ENCODE data around the gene NCOA7. TPM values are rescaled to one million over a fixed set of nuclear protein-coding genes. Genes with fewer than 3 reads are reported as not detected.
"Not testable (repeated sequence)": the region's sequence is repeated elsewhere in the genome, so short reads cannot be mapped to it uniquely, and the experiment has no call there.

Gene NCOA7
- total RNA-seq, 2 donors from 2014 or later: 11.4 to 15.2 TPM

DNA sequence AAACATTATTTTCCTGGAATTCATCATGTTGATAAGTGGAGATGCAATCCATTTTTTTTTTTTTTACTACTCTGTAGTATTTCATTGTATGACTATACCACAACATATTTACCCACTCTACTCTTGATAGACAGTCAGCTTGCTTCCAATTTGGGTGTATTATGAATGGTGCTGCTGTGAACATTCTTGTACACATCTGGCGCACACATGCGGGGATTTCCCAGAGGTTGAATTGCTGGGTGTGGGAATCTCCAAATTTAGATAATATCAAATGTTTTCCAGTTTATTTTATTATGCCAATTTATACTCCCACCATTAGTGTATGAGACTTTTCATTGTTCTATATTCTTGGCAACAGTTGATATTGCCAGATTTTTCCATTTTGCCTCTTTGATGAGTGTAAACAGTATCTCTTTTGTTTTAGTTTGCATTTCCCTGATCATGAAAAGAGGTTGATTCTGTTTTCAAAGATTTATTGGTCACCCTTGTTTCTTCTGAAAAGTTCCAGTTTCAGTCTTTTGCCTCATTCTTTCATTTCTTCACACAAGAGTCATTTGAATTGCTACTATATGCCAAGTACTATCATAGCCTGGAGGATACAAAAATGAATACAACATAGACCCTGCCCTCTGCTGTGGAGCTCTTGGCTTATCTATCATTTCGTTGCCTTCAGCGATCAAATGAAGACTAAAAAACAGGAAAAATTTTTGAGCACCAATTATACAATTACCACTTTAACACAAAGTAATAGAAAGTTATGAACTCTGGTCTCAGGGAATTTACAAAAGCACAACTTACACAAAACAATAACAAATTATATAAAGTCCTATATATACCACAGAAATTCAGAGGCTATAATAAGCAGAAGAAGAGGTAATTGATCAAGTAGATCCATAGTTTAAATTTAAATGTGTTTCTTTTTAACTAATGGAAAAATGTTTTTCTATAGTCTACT, 17.1 kb upstream of the NCOA7 start:
- H3K4me1 ChIP-seq (ENCODE audit: control insufficient read depth, insufficient read depth, low read length): no peaks in the 10 kb centered on the region
- TF ChIP-seq, protein P1, sequence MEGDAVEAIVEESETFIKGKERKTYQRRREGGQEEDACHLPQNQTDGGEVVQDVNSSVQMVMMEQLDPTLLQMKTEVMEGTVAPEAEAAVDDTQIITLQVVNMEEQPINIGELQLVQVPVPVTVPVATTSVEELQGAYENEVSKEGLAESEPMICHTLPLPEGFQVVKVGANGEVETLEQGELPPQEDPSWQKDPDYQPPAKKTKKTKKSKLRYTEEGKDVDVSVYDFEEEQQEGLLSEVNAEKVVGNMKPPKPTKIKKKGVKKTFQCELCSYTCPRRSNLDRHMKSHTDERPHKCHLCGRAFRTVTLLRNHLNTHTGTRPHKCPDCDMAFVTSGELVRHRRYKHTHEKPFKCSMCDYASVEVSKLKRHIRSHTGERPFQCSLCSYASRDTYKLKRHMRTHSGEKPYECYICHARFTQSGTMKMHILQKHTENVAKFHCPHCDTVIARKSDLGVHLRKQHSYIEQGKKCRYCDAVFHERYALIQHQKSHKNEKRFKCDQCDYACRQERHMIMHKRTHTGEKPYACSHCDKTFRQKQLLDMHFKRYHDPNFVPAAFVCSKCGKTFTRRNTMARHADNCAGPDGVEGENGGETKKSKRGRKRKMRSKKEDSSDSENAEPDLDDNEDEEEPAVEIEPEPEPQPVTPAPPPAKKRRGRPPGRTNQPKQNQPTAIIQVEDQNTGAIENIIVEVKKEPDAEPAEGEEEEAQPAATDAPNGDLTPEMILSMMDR (conservative IDR thresholded peaks at IDR 0.05): no peak
- 77% methylated on average over 4 of the region's 4 CpGs; no CpG with 5 or more reads in 1 of the 2 experiments for WGBS, 2 experiments (ENCODE audit: insufficient coverage in 1 of 2, insufficient read length in 1 of 2)

DNA sequence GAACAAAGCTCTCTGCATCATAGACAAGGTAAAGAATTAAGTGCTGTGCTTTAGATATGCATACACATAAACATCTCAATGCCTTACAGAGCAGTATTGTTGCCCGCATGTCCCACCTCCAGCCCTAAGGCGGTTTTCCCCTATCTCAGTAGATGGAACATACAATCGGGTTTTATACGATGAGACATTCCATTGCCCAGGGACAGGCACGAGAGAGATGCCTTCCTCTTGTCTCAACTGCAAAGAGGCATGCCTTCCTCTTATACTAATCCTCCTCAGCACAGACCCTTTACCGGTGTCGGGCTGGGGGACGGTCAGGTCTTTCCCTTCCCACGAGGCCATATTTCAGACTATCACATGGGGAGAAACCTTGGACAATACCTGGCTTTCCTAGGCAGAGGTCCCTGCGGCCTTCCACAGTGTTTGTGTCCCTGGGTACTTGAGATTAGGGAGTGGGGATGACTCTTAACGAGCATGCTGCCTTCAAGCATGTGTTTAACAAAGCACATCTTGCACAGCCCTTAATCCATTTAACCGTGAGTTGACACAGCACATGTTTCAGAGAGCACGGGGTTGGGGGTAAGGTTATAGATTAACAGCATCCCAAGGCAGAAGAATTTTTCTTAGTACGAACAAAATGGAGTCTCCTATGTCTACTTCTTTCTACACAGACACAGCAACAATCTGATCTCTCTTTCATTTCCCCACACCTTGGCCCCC, 14.5 kb upstream of the NCOA7 start:
- not testable (repeated sequence) for H3K9me3 ChIP-seq (ENCODE audit: control insufficient read depth, low read length); H3K36me3 ChIP-seq (ENCODE audit: control insufficient read depth, insufficient read depth, low read length); H3K4me3 ChIP-seq (ENCODE audit: low read length); H3K27me3 Mint-ChIP-seq (ENCODE audit: insufficient read depth); H3K4me1 ChIP-seq (ENCODE audit: control insufficient read depth, insufficient read depth, low read length); H3K9me3 Mint-ChIP-seq; H3K27me3 ChIP-seq (ENCODE audit: control insufficient read depth, insufficient read depth, low read length, poor library complexity, severe bottlenecking); H3K4me3 Mint-ChIP-seq; H3K27ac Mint-ChIP-seq; H3K4me1 Mint-ChIP-seq; H3K9ac ChIP-seq (ENCODE audit: extremely low read depth, low read length, poor library complexity, severe bottlenecking); DNase-seq; H3K36me3 Mint-ChIP-seq (ENCODE audit: low read depth); H3K27ac ChIP-seq (ENCODE audit: low read depth, low read length)
- WGBS, 2 experiments (ENCODE audit: insufficient coverage in 1 of 2, insufficient read length in 1 of 2): 74 to 83% methylated on average over 5 to 13 of the region's 14 CpGs

More for the DNA sequence above, 17.1 kb upstream of the NCOA7 start:
- Mint-ChIP-seq H3K4me1 (peaks cover 4% of the 10 kb centered on the region), H3K27ac (no peak overlapping the region), H3K36me3 (ENCODE audit: low read depth) (peaks cover 2% of the 10 kb centered on the region), H3K27me3 (ENCODE audit: insufficient read depth) (peaks cover 4% of the 10 kb centered on the region), H3K9me3 (peaks cover 13% of the 10 kb centered on the region), H3K4me3 (no peak overlapping the region)
- no peaks in the 10 kb centered on the region for H3K9me3 ChIP-seq (ENCODE audit: control insufficient read depth, low read length)
- no peaks in the 10 kb centered on the region for H3K36me3 ChIP-seq (ENCODE audit: control insufficient read depth, insufficient read depth, low read length)
- H3K27ac ChIP-seq (ENCODE audit: low read depth, low read length): no peak overlapping the region
- DNase-seq: no peak
- no peak overlapping the region for H3K9ac ChIP-seq (ENCODE audit: extremely low read depth, low read length, poor library complexity, severe bottlenecking)
- no peak overlapping the region for H3K4me3 ChIP-seq (ENCODE audit: low read length)
- H3K27me3 ChIP-seq (ENCODE audit: control insufficient read depth, insufficient read depth, low read length, poor library complexity, severe bottlenecking): no peaks in the 10 kb centered on the region

DNA sequence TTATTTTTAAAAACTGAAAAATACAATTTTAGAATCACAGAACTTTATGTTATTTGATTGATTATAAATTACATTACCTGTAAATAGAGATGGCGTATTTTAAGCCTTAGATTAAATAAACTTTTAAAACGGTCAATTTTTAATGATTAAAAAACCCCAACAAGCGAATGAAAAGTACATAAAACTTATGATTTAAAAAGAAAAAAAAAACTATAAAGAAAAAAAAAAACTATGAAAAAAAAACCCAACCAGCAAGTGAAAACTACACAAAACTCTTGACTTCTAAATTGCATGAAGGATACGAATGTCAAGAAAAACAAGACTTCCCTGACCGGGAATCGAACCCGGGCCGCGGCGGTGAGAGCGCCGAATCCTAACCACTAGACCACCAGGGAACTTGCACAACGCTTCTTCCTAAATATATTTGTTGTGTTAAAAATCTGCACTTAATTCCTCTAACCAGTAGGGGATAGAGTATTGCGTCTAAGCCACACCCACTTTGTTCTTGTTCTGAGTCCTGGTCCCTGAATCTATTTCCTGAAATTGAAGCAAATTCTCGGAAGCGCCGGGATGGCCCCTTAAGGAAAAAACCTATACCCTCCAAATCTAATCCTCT, 10.7 kb upstream of the NCOA7 start:
- peaks cover 4% of the 10 kb centered on the region for H3K27me3 Mint-ChIP-seq (ENCODE audit: insufficient read depth)
- Histone ChIP-seq H3K4me3 (ENCODE audit: low read length) (peak overlapping the region; percentile 91), H3K27me3 (ENCODE audit: control insufficient read depth, insufficient read depth, low read length, poor library complexity, severe bottlenecking) (no peaks in the 10 kb centered on the region), H3K4me1 (ENCODE audit: control insufficient read depth, insufficient read depth, low read length) (no peaks in the 10 kb centered on the region), H3K27ac (ENCODE audit: low read depth, low read length) (no peak overlapping the region), H3K9ac (ENCODE audit: extremely low read depth, low read length, poor library complexity, severe bottlenecking) (peak overlapping the region; percentile 44), H3K36me3 (ENCODE audit: control insufficient read depth, insufficient read depth, low read length) (no peaks in the 10 kb centered on the region), H3K9me3 (ENCODE audit: control insufficient read depth, low read length) (no peaks in the 10 kb centered on the region)
- WGBS, 2 experiments (ENCODE audit: insufficient coverage in 1 of 2, insufficient read length in 1 of 2): 0 to 1% methylated on average over 3 to 14 of the region's 17 CpGs
- DNase-seq: peak; percentile 93
- H3K4me1 Mint-ChIP-seq: peaks cover 4% of the 10 kb centered on the region
- no peak overlapping the region for H3K4me3 Mint-ChIP-seq
- H3K27ac Mint-ChIP-seq: no peak overlapping the region
- H3K36me3 Mint-ChIP-seq (ENCODE audit: low read depth): no peaks in the 10 kb centered on the region
- peaks cover 8% of the 10 kb centered on the region for H3K9me3 Mint-ChIP-seq
- TF ChIP-seq, protein P1 (conservative IDR thresholded peaks at IDR 0.05): peak; percentile 48
